SIG-M5 treated with dmso at 0.1 percent for 504 hours (cell line): ENCODE measurements around the gene NUDT19.
"Not testable (repeated sequence)": the region's sequence is repeated elsewhere in the genome, so short reads cannot be mapped to it uniquely, and the experiment has no call there.

Experiments used
- DNase-seq: peaks from one replicate; lab custom pipeline; 2025; ENCODE audit not compliant: unreplicated experiment; lab: John Stamatoyannopoulos, UW

Gene NUDT19

GRCh38 chr19:32691291-32691951 lies at the start of gene NUDT19:
Gene NUDT19 (plus strand): TSS chr19:32691821. CDS start chr19:32691961, 140 bp downstream.
- peak; percentile 73 for DNase-seq

DNA sequence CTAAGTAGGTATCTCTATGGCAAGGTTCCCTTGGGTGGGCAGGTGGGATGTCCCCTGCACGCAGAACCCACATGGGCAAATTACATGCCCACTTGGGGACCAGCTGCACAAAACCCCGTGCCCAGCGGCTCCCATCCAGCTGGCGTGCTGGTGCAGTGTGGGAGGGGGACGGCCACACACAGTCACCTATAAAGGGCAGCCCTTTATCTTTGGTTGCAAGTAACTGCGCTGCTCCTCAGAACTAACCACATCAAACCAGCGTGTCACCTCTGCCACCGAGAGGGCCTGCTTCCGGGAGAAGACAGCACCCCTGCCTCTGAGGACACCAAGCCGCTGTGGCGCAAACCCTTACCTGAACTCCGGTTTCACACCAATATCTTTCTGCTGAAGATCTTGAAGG lies 48.9 kb upstream of the NUDT19 start:
- DNase-seq: no peak

GRCh38 chr19:32646556-32646955 lies 45.1 kb upstream of the NUDT19 start:
- DNase-seq: no peak

DNA sequence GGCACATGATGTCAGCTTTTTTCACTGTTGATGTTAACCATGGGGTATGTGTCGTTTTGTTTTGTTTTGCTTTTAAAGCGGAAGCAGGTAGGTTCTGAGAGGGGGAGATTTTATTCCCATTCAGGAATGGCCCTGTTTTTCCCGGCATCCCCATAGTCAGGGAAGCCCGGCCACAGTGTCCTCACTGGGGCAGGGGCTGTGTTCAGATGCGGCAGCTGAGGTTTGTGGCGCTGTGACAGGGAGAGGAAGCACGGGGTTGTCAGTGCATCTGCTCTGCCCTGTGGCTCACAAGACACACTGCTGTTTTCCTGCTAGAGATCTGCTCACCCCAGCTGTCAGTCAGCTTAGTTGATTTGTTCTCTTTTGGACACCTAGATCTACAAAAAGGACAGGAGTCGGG lies 44.3 kb upstream of the NUDT19 start:
- no peak for DNase-seq

- no peak for DNase-seq
Measured at GRCh38 chr19:32649751-32650150, 41.9 kb upstream of the NUDT19 start.

DNA sequence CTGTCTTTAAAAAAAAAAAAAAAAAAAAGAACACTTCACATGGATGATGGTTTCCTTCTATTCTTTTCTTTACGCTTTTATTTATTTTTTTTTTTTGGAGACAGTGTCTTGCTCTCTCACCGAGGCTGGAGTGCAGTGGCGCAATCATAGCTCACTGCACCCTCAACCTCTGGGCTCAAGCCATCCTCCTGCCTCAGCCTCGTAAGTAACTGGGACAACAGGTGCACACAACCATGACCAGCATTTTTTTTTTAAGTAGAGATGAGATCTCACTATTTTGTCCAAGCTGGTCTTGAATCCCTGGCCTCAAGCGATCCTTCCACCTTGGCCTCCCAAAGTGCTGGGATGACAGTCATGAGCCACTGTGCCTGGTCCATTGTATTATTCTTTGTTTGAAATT lies 41.0 kb upstream of the NUDT19 start:
- DNase-seq: no peak

DNA sequence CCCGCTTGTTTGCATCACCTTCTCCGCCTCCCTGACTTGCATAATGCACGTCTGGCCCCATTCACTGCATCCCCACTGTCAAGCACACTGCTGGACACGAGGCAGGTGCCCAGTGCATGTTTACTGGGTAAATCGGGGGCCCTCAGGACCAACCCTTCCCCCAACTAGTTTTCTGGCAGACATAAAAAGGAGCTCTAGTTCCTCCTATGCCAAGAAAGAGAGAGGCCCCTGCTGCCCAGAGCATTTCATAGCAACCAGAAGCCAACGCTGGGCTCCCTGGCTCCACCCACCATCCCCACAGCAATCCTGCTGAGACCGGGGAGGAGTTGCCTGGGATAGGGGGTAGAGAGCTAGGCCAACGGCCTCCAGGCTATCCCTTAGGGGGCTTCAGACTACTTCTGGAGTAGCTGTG lies 39.9 kb upstream of the NUDT19 start:
- peak; percentile 7 for DNase-seq

DNA sequence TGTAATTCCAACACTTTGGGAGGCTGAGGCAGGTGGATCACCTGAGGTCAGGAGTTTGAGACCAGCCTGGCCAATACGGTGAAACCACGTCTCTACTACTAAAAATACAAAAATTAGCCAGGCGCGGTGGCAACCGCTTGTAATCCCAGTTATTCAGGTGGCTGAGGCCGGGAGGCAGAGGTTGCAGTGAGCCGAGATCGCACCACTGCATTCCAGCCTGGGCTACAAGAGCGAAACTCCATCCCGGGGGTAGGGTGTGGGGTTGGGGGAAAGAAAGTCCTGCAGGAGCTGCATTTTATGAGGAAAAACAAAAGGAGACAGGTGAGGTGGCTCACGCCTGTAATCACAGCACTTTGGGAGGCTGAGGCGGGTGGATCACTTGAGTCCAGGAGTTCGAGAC lies 39.3 kb upstream of the NUDT19 start:
- DNase-seq: not testable (repeated sequence)

DNA sequence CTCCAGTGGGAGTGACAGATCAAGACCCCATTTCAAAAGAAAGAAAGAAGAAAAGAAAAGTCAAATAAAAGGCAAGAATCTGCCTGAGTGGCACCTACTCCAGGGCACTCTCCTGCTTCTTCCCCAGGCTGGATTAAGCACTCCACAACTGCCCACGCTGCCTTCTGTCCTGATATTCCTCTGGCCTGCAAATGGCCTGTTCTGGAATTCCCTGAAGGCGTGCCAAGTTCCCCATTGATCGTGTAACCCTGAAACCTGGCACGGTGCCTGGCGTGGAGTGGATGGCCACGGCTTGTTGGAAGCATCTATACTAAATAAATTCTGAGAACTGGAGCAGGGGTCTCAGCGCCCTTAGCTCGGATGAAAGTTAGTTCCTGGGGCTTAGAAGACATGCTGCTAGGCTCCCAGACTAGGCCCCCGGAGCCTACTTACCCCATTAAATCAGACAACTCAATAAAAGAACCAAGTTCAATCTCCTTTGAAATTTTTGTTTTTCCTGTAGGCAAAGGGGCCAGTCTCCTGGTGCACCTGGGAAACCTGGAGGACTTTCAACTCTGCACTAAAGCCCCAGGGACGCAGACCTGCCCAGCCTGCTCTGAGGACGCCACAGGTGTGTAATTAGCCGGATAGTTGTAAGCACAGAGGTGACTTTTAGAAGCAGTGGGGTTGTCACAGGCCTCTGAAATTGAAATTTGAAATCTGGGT lies 38.6 kb upstream of the NUDT19 start:
- DNase-seq: no peak

GRCh38 chr19:32653599-32653915 lies 38.1 kb upstream of the NUDT19 start:
- DNase-seq: no peak

- DNase-seq: not testable (repeated sequence)
Measured at GRCh38 chr19:32656379-32656778, 35.2 kb upstream of the NUDT19 start.

DNA sequence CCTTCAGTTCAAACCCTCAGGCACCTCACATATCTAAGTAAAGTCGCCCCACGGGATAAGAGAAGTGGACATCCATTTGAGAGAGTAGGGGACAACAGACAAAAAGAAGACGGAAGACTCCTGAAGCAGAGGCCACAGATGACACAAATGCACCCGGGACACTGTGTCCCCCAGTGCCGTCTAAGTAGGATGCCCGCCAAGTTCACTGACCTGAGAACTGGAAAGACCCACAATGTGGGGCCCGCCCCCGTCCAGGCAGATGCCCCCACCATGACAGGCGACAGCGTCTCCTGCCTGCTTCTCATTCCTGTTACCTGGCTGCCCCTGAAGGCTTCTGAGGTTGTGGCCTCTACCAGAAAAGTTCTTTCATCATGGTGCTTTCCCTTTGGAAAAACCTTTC lies 33.5 kb upstream of the NUDT19 start:
- no peak for DNase-seq

GRCh38 chr19:32658527-32658926 lies 33.1 kb upstream of the NUDT19 start:
- DNase-seq: no peak

DNA sequence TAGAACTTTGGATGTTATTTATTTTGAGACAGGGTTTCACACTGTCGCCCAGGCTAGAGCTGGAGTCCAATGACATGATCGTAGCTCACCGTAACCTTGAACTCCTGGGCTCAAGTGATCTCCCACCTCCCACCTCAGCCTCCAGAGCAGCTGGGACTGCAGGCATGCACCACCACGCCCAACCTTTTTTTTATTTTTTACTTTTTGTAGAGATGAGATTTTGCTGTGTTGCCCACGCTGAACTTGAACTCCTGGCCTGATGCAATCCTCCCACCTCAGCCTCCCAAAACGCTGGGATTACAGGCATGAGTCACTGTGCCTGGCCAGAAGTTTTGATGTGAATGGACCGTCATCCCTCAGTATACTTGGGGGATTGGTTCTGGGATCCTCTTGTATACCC lies 30.3 kb upstream of the NUDT19 start:
- DNase-seq: no peak

DNA sequence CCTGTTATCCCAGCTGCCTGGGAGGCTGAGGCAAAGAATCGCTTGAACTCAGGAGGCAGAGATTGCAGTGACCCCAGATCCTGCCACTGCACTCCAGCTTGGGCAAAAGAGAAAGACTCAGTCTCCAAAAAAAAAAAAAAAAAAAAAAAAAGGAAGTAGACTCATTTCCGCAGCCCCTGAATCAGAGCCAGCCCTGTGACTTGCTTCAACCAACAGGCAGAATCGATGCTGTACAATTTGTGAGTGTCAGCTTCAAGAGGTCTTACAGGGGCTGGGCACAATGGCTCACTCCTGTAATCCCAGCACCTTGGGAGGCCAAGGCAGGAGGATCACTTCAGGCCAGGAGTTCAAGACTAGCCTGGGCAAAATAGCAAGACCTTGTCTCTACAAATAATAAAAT lies 29.4 kb upstream of the NUDT19 start:
- DNase-seq: peak; percentile 21

- DNase-seq: no peak
Measured at GRCh38 chr19:32666084-32666483, 25.5 kb upstream of the NUDT19 start.

DNA sequence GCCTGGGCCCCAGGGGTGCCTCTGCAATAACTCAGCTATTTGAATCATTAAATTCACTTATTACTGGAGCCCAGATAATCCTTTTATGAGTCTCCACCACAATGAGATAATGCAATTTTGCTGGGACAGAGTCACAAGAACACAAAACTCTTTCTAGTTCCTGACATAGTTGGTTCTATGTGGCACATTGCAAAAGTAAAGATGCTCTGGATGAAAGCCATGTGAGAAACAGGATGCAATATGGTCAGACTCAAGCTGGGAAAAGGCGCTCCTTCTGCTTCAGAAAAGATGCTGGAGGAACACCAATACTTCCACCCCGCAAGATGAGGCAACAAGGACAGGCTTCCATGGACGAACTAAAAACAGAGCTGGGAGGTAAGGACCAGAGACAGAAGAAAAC lies 22.3 kb upstream of the NUDT19 start:
- no peak for DNase-seq

GRCh38 chr19:32671883-32672593 lies 19.6 kb upstream of the NUDT19 start:
- DNase-seq: no peak

GRCh38 chr19:32672841-32673240 lies 18.8 kb upstream of the NUDT19 start:
- no peak for DNase-seq

- no peak for DNase-seq
Measured at GRCh38 chr19:32673573-32673972, 18.0 kb upstream of the NUDT19 start.

DNA sequence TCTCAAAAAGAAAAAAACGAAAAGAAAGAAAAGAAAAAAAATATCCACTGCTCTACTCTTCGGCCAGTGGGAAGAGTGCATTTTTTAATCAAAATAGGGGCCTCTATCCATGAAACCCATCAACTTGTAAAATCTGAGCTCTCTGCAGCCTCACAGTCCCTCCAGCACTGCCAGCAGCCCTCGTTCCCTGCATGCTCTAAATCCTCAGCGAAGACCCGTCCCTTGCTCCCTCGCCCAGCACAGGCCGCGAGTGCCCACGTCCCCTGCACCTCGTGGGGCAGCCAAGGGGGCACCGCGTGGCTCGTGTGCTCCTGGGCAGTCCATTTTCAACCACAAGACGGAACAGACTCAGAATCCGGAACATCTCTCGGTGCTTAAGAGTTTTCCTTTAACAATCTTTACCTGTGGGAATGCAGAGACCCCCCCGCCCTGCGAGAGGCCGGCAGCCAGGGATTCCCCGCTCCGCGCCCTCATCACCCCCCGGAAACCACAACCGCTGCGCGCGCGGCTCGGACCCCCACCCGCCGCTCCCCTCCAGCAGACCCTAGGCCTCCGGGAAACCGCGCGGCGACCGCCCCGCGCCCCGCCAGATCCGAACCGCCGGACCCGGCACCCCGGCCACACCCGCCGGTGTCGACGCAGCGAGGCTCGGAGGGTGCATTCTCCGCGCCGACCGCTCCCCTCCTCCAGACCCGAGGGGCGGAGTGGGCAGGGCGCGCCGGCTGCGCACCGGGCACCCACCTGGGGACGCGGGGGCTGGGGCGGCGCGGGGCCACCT lies 17.3 kb upstream of the NUDT19 start:
- DNase-seq: peak; percentile 5
